HG03521 (cell line): ENCODE results near the gene CCNY.

Source experiments
- ATAC-seq: cut with Tn5 transposase; IDR thresholded peaks from one replicate; pipeline ENCODE4 v1.9.1; 2021; ENCODE audit warnings: mild to moderate bottlenecking, moderate library complexity; ENCODE audit not compliant: unreplicated experiment

The CCNY gene

DNA sequence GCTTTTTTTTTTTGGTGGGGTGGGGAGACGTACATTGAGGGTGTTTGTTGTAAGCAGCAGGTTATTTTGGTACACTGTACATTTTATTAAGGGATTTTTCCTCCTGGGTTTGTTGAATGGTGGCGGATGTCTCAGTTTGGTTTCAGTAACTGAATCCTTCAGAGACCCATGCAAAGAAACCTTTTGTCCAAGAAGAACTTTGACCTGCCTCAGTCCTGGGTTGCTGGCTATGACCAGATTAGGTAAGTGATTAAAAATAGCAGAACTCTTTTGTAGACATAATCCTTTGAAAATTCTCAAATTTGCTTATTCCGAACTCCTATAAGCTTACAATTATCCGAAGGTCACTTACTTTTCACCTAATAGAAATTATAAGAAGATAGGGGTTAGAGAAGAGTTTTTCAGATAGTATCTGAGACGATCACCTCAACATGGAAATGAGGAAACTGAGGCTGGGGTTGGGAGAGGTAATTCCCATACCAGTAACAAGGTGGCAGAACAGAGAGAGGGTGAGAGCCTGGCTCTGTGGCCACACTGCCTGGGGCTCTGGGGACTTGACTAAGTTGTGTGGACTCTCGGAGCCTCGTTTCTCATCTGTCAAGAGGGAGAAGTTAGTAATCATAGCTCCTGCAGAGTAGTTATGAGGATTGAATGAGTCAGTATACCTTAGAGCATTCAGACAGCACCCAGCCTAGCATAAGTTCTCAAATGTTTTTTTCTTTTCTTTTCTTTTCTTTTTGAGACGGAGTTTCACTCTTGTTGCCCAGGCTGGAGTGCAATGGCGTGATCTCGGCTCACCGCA, 87.4 kb downstream of the CCNY start:
- ATAC-seq = no peak

GRCh38 chr10:35424680-35425285, 88.5 kb downstream of the CCNY start:
- ATAC-seq = no peak

DNA sequence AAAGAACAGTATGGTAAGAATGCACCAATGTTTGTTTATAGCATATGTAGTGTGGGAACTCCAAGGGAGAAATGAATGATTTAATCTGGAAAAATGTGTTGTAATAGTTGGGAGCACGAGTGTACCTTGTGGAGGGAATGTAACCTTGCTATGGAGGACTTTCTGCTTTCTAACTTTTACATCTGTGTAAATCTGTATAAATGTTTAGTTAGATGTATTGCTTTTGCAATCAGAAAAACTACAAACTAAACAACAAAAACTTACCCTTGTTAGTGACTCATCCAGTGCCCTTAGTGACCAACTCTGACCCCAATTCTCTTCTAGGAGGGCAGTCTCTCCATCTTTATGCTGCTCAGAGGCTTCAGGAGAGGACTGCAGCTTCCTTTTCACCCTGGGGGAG, 89.3 kb downstream of the CCNY start:
- no peak for ATAC-seq

DNA sequence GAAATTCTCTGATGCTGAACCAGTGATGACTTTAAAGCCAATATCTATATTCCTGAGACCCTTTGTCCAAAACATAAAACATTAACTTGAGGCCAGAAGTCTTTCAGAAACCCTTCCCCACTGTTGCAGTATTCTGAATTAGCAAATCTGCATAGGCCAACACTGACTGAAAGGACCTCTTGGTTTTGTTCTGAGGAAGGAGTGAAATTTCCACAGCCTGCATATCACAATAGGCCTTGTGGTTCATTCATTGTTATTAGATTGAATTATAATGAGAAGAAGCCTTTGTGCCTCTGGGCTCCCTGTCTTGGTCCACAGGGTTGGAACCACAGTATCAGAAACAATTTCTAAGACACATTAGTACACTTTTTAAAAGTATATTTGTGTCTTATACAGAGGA, 90.3 kb downstream of the CCNY start:
- no peak for ATAC-seq

DNA sequence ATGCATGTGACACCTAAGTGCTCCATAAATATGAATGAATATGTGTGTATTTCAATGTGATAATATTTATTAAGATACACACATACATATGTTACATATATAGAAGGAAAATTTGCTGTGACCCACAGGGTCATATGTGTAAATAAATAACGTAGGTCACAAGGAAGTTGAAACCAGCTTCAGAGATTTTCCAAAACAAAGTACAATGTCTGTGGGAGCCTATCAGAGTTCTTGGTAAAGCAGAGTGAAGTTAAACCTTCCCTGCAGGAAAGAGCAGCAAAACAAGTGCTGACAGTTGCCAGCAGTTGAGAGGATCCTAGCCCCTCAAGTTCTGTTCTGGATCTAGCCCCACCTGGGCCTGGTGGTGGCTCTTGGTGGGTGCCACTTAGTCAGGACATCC, 91.2 kb downstream of the CCNY start:
- ATAC-seq = no peak

- no peak for ATAC-seq
Observed at GRCh38 chr10:35428521-35428920, 92.2 kb downstream of the CCNY start.

- no peak for ATAC-seq
Observed at GRCh38 chr10:35432781-35433338, 96.6 kb downstream of the CCNY start.

- ATAC-seq = no peak
Observed at GRCh38 chr10:35433851-35434426, 97.6 kb downstream of the CCNY start.

DNA sequence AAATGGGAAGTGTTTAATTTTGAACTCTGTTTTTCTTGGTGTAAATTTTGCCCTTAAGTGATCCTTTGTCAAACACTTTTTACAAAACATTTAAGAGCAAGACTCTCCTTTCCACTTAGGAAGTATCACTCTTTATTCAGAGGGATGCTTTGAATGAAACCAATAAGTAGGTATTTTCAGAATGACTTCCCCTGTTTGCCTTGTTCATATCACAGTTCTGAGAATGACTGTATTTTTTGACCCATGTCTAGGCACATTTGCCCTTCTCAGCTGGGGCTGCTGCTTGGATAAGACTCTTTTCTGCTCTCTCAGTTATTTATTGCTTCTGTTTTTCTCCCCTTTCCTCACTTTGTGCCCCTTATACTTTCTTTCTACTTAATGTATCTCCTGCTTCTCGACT, 98.2 kb downstream of the CCNY start:
- ATAC-seq = no peak

GRCh38 chr10:35435824-35436223, 99.5 kb downstream of the CCNY start:
- no peak for ATAC-seq

- no peak for ATAC-seq
Observed at GRCh38 chr10:35437829-35438228, 101.5 kb downstream of the CCNY start.

DNA sequence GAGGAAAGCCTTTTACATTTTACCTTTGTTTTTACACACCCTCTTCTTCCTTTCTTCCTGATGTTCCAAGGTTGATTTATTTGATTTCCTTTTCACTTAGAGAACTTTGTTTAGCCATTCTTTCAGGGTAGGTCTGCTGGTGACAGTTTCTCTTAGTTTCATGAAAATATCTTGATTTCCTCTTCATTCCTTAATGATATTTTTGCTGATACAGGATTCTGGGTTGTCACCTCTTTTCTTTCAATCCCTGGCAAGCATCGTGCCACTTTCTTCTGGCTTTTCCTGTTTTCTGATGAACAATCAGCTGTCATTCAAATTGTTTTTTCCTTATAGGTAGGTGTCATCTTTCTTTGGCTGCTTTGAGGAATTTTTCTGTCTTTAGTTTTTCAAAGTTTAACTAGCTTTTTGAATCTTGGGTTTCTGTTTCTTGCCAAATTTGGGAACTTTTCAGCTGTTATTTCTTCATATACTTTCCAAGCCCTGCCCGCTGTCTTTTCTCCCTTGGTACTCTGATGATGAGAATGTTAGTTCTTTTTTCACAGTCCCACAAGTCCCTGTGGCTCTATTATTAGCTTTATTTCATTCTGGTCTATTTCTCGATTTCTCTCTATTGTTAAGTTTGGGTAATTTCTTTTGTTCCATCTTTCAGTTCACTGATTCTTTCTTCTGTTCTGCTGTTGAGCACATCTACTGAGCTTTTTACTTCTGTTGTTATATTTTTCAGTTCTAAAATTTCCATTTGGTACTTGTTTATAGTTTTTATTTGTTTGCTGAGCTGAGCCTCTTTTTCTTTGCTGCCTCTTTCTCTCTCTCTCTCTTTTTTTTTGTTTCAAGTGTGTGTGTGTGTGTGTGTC, 102.6 kb downstream of the CCNY start:
- ATAC-seq = no peak

- no peak for ATAC-seq
Observed at GRCh38 chr10:35440016-35440415, 103.7 kb downstream of the CCNY start.

GRCh38 chr10:35442028-35442427, 105.7 kb downstream of the CCNY start:
- no peak for ATAC-seq

GRCh38 chr10:35442592-35442991, 106.3 kb downstream of the CCNY start:
- ATAC-seq = no peak

- no peak for ATAC-seq
Observed at GRCh38 chr10:35443858-35444257, 107.5 kb downstream of the CCNY start.

DNA sequence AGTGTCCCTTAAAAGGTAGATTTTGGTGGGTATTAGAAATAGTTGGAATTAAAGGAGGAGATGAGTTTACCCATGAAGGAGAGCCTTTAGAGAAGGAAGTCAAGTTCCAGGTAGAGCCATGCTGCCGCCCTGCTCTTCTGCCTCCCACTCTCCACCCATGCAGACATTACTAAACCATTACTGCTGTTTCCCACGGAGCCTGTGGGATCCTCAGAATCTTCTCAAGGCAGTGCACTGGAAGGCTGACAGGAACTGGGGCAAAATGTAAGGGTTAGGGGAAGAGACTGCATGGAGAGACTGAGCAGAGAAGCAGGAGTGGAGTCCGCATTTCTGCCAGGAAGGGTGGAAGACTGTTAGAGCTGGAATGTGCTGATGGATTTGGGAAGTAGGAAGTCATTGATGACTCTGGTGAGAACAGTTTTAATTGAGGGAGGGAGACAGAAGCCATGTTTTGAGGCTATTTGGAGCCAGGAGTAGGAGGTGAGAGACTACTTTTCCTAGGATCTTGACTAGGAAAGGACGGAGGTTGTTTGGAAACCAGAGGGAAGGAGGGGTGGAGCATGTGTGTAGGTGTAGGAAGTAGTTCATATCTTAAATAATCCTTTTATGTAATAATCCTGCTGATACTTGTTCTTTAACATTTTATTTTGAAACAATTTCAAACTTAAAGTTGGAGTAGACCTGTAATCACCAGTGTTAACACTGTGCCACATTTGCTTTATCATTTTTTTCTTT, 109.0 kb downstream of the CCNY start:
- no peak for ATAC-seq

- ATAC-seq = no peak
Observed at GRCh38 chr10:35446439-35446838, 110.1 kb downstream of the CCNY start.

- ATAC-seq = no peak
Observed at GRCh38 chr10:35447693-35448407, 111.5 kb downstream of the CCNY start.
